H1 (cell line): ENCODE data around the gene POLD1. TPM values are rescaled to one million over a fixed set of nuclear protein-coding genes. Genes with fewer than 3 reads are reported as not detected.

ENCODE experiments used
- CTCF ChIA-PET: fragments of 300-600 bp; sonication (Branson Sonifier 250); formaldehyde crosslinking; loops from one replicate; lab custom pipeline; 2021; ENCODE audit not compliant: partially characterized antibody; lab: Charles Lee
- POLR2A ChIA-PET: fragments of 300-600 bp; sonication (Branson Sonifier 250); formaldehyde crosslinking; loops from one replicate; lab custom pipeline; 2021; ENCODE audit warnings: inconsistent platforms; ENCODE audit not compliant: partially characterized antibody; lab: Charles Lee
- DNase-seq, 2 experiments: peaks; one replicate each; pipeline versions ENCODE4 v3.0.0 to v3.0.0-alpha.2; 2010 to 2022; ENCODE audit warnings: low spot score in 2 of 2, low read depth in 1 of 2, mixed read lengths in 1 of 2
- FAIRE-seq: peaks from 2 replicates; lab custom pipeline; 2011; peaks lifted over from hg19 to GRCh38; lab: Jason Lieb, UNC
- H2AFZ ChIP-seq: 2 replicates; pipeline ENCODE4 v1.8.1; 2012; ENCODE audit warnings: low read length, inconsistent platforms
- H2AK5ac ChIP-seq: 2 replicates; pipeline ENCODE4 v1.6.1; 2013; ENCODE audit warnings: low read depth, low read length
- H2BK120ac ChIP-seq: replicated peaks from 2 replicates; pipeline ENCODE3; 2013; ENCODE audit warnings: low read depth, low read length, inconsistent platforms
- H2BK12ac ChIP-seq: 2 replicates; pipeline ENCODE4 v1.6.1; 2013; ENCODE audit warnings: low read depth, low read length
- H2BK15ac ChIP-seq: 2 replicates; pipeline ENCODE4 v1.6.1; 2013; ENCODE audit warnings: low read length
- H2BK20ac ChIP-seq: 2 replicates; pipeline ENCODE4 v1.6.1; 2013; ENCODE audit warnings: low read length
- H2BK5ac ChIP-seq: 2 replicates; pipeline ENCODE4 v1.6.1; 2013; ENCODE audit warnings: low read depth, low read length
- H3K14ac ChIP-seq: 2 replicates; pipeline ENCODE4 v1.6.1; 2013; ENCODE audit warnings: inconsistent platforms; ENCODE audit not compliant: insufficient read length
- H3K18ac ChIP-seq: 2 replicates; pipeline ENCODE4 v1.6.1; 2013; ENCODE audit warnings: low read length; ENCODE audit errors: extremely low read depth
- H3K23ac ChIP-seq: 2 replicates; pipeline ENCODE4 v1.6.1; 2013; ENCODE audit warnings: inconsistent platforms; ENCODE audit not compliant: insufficient read length
- H3K23me2 ChIP-seq: 2 replicates; pipeline ENCODE4 v1.6.1; 2013; ENCODE audit warnings: low read depth, low read length
- H3K27ac ChIP-seq: 2 replicates; pipeline ENCODE4 v1.6.1; 2011; ENCODE audit warnings: low read depth, low read length, inconsistent platforms
- H3K27me3 ChIP-seq, 4 experiments: replicated peaks in 1 of 4; 1 replicate in 1 of 4; 2 replicates in 3 of 4; pipeline versions ENCODE4 v1.6.1 to v1.8.1; 2011 to 2013; ENCODE audit warnings: low read length in 3 of 4, mild to moderate bottlenecking in 3 of 4, inconsistent platforms in 2 of 4, mixed read lengths in 2 of 4, moderate library complexity in 1 of 4; ENCODE audit not compliant: control insufficient read depth in 3 of 4, insufficient read depth in 3 of 4; ENCODE audit errors: extremely low read depth in 1 of 4
- H3K36me3 ChIP-seq, 4 experiments: 2 replicates each; pipeline versions ENCODE4 v1.6.1 to v1.8.1; 2011 to 2013; ENCODE audit warnings: mild to moderate bottlenecking in 4 of 4, low read length in 3 of 4, moderate library complexity in 2 of 4, control low read depth in 1 of 4, inconsistent platforms in 1 of 4; ENCODE audit not compliant: insufficient read depth in 4 of 4, control insufficient read depth in 2 of 4
- H3K4ac ChIP-seq: replicated peaks from 2 replicates; pipeline ENCODE3; 2013; ENCODE audit warnings: low read length, low read depth, mixed read lengths, inconsistent platforms; ENCODE audit not compliant: insufficient read length
- H3K4me1 ChIP-seq, 4 experiments: replicated peaks in 1 of 4; 1 replicate in 1 of 4; 2 replicates in 3 of 4; pipeline versions ENCODE4 v1.6.1 to v1.8.1; 2011 to 2013; ENCODE audit warnings: low read length in 3 of 4, inconsistent platforms in 2 of 4, mixed read lengths in 1 of 4; ENCODE audit not compliant: insufficient read depth in 4 of 4, control insufficient read depth in 3 of 4
- H3K4me2 ChIP-seq, 2 experiments: 2 replicates each; pipeline versions ENCODE4 v1.6.1 to v1.8.1; 2011 to 2013; ENCODE audit warnings: low read depth in 2 of 2, low read length in 2 of 2, control low read depth in 1 of 2, inconsistent platforms in 1 of 2, mild to moderate bottlenecking in 1 of 2; ENCODE audit not compliant: insufficient read depth in 1 of 2
- H3K4me3 ChIP-seq, 4 experiments: fragments of 200-600, 300-600 bp in 1 of 4; sonication (generic), shearing (Covaris generic), sonication (Bioruptor Twin) in 1 of 4; 2 replicates each; pipeline versions ENCODE4 v1.5.1 to v1.8.1; 2011 to 2016; ENCODE audit warnings: low read length in 4 of 4, low read depth in 3 of 4, control low read depth in 2 of 4, inconsistent platforms in 2 of 4, mild to moderate bottlenecking in 2 of 4, mixed read lengths in 1 of 4, moderate library complexity in 1 of 4; ENCODE audit not compliant: insufficient read depth in 2 of 4; ENCODE audit errors: extremely low read depth in 1 of 4
- H3K56ac ChIP-seq: replicated peaks from 2 replicates; pipeline ENCODE3; 2013; ENCODE audit warnings: low read depth, mild to moderate bottlenecking, mixed read lengths, low read length, inconsistent platforms; ENCODE audit not compliant: insufficient read length
- H3K79me1 ChIP-seq: 2 replicates; pipeline ENCODE4 v1.6.1; 2013; ENCODE audit warnings: low read depth, low read length, control low read depth
- H3K79me2 ChIP-seq, 2 experiments: 2 replicates each; pipeline versions ENCODE4 v1.6.1 to v1.8.1; 2012 to 2013; ENCODE audit warnings: low read length in 2 of 2, mild to moderate bottlenecking in 2 of 2, inconsistent platforms in 1 of 2; ENCODE audit not compliant: insufficient read depth in 2 of 2, control insufficient read depth in 1 of 2
- H3K9ac ChIP-seq, 4 experiments: replicated peaks in 1 of 4; 1 replicate in 1 of 4; 2 replicates in 3 of 4; pipeline versions ENCODE4 v1.6.1 to v1.8.1; 2011 to 2013; ENCODE audit warnings: low read depth in 3 of 4, low read length in 3 of 4, control low read depth in 2 of 4, mild to moderate bottlenecking in 2 of 4, moderate library complexity in 2 of 4, inconsistent platforms in 1 of 4; ENCODE audit errors: extremely low read depth in 1 of 4
- H3K9me3 ChIP-seq, 2 experiments: 2 replicates each; pipeline versions ENCODE4 v1.6.1 to v1.8.1; 2012 to 2013; ENCODE audit warnings: mild to moderate bottlenecking in 2 of 2, moderate library complexity in 2 of 2, control low read depth in 1 of 2, inconsistent platforms in 1 of 2, low read depth in 1 of 2, low read length in 1 of 2, mixed read lengths in 1 of 2; ENCODE audit not compliant: insufficient read depth in 2 of 2
- H4K20me1 ChIP-seq, 2 experiments: replicated peaks in 1 of 2; 2 replicates each; pipeline versions ENCODE3 to v1.8.1; 2011 to 2013; ENCODE audit warnings: inconsistent platforms in 2 of 2, low read length in 2 of 2, mild to moderate bottlenecking in 1 of 2; ENCODE audit not compliant: insufficient read depth in 2 of 2, control insufficient read depth in 1 of 2
- H4K5ac ChIP-seq: 2 replicates; pipeline ENCODE4 v1.6.1; 2013; ENCODE audit warnings: low read length, low read depth, mixed read lengths, inconsistent platforms; ENCODE audit not compliant: insufficient read length
- H4K8ac ChIP-seq: 2 replicates; pipeline ENCODE4 v1.8.0; 2013; ENCODE audit warnings: mild to moderate bottlenecking, moderate library complexity, low read length, inconsistent platforms; ENCODE audit not compliant: insufficient read depth; ENCODE audit errors: extremely low read depth
- H4K91ac ChIP-seq: replicated peaks from 2 replicates; pipeline ENCODE3; 2013; ENCODE audit warnings: low read length, mixed read lengths, inconsistent platforms; ENCODE audit not compliant: insufficient read length
- BACH1 ChIP-seq: IDR thresholded peaks from 2 replicates; pipeline ENCODE4 v1.6.1; 2012; ENCODE audit warnings: low read length, improper control_type of control experiment
- CHD1 ChIP-seq: IDR thresholded peaks from 2 replicates; pipeline ENCODE4 v1.6.1; 2012; ENCODE audit warnings: low read depth, low read length, improper control_type of control experiment
- JUN ChIP-seq: IDR thresholded peaks from 2 replicates; pipeline ENCODE4 v1.6.1; 2011; ENCODE audit warnings: low read depth, mild to moderate bottlenecking, improper control_type of control experiment, low read length
- KDM1A ChIP-seq: fragments of 200-600, 300-600 bp; sonication (generic); IDR thresholded peaks from 2 replicates; pipeline ENCODE4 v1.7.1; 2016; ENCODE audit warnings: mild to moderate bottlenecking, low read length, borderline replicate concordance
- POLR2A ChIP-seq, 2 experiments: IDR thresholded peaks; 1 replicate in 1 of 2; 2 replicates in 1 of 2; pipeline ENCODE4 v1.6.1; 2011; ENCODE audit warnings: low read depth in 2 of 2, low read length in 2 of 2, mild to moderate bottlenecking in 2 of 2; ENCODE audit errors: control extremely low read depth in 1 of 2
- RAD21 ChIP-seq, 2 experiments: IDR thresholded peaks in 1 of 2; conservative IDR thresholded peaks in 1 of 2; 2 replicates each; pipeline ENCODE4 v1.6.1; 2011; ENCODE audit warnings: low read depth in 2 of 2, low read length in 2 of 2, improper control_type of control experiment in 1 of 2, inconsistent platforms in 1 of 2, mild to moderate bottlenecking in 1 of 2, moderate library complexity in 1 of 2
- RBBP5 ChIP-seq: IDR thresholded peaks from 2 replicates; pipeline ENCODE4 v1.7.1; 2012; ENCODE audit warnings: low read depth, mild to moderate bottlenecking, inconsistent platforms, low read length, moderate library complexity, borderline replicate concordance
- RXRA ChIP-seq: IDR thresholded peaks from 2 replicates; pipeline ENCODE4 v1.6.1; 2011; ENCODE audit warnings: low read depth, mild to moderate bottlenecking, low read length, moderate library complexity; ENCODE audit not compliant: insufficient read depth
- SAP30 ChIP-seq: fragments of 300-600 bp; sonication (generic); IDR thresholded peaks from 2 replicates; pipeline ENCODE4 v1.7.1; 2012; ENCODE audit warnings: low read length, moderate library complexity, mild to moderate bottlenecking, inconsistent platforms; ENCODE audit not compliant: insufficient read depth, insufficient replicate concordance
- TBP ChIP-seq: IDR thresholded peaks from 2 replicates; pipeline ENCODE4 v1.6.1; 2011; ENCODE audit warnings: low read depth, low read length, improper control_type of control experiment
- WGBS, 2 experiments: shearing (Covaris generic) in 1 of 2; methylation state at CpG; one replicate each; pipeline versions ENCODE4 v1.1.6 to v1.1.7; 2013 to 2015; ENCODE audit warnings: low lambda C conversion rate in 2 of 2, mixed read lengths in 2 of 2, inconsistent platforms in 1 of 2, low coverage in 1 of 2, missing lambda C conversion rate in 1 of 2; ENCODE audit not compliant: insufficient replicate concordance in 2 of 2, insufficient coverage in 1 of 2, insufficient read length in 1 of 2; ENCODE audit errors: extremely low coverage in 1 of 2, missing lambda C conversion rate in 1 of 2; 5-methylcytosine and 5-hydroxymethylcytosine counted together
- polyA plus RNA-seq, 7 experiments: library from polyadenylated mRNA; depleted of rRNA in 3 of 7; stranded (reverse) in 5 of 7; unstranded in 2 of 7; fragments of >200 nt in 5 of 7; fragments of 200-250 nt in 2 of 7; gene quantifications; 1 replicate in 5 of 7; 2 replicates in 1 of 7; 4 replicates in 1 of 7; pipeline versions ENCODE4 v1.2.1 to v1.2.3, GENCODE V29; 2011 to 2013; ENCODE audit warnings: missing spikeins in 2 of 7, mixed read lengths in 2 of 7
- total RNA-seq: library from RNA; stranded (reverse); fragmentation: NEBNext Ultra II Directional; extraction: Animal tissue kit (Norgen Biotek cat#: 25700); gene quantifications from 2 replicates; pipeline ENCODE4 v1.2.1, GENCODE V29; 2021
- TF ChIP-seq, protein P1 (sequence below): IDR thresholded peaks from 2 replicates; pipeline ENCODE4 v1.6.1; 2012; ENCODE audit warnings: low read length, inconsistent platforms

The POLD1 gene
- total and polyA plus RNA-seq, 2 of the 8 experiments (the other 6 are each of a cell fraction or from before 2014, with no cell fraction given) = 141 to 142 TPM

DNA sequence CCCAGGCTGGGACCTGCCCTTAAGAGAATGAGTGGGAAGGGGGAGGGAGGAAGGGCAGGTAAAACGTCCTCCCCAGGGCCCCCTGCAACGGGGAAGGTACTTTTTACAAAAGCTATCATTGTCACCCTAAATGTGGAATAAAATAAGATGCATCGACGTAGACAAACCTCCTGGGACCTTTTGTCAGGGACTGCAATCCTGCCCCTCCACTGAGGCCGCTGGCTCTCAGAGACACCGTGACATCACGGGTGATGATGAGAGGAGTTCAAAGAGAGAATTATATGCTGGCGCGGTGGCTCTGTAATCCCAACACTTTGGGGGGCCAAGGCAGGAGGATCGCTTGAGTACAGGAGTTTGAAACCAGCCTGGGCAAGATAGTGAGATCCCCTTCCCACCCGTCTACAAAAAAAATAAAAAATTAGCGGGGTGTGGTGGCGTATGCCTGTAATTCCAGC, 46.8 kb downstream of the POLD1 start:
- peak overlapping the region; percentile 92 for H2BK12ac ChIP-seq
- POLR2A ChIA-PET = interaction anchor here (0.6 to 2.4 kb wide), 7 partner anchors 9 to 588 kb away, joined by 3 to 16 read pairs (median 4); partner anchors contain the start of genes POLD1 and SPIB
- peaks cover 3% of the 10 kb centered on the region; the same call in 1 of the 2 replicates for H3K23me2 ChIP-seq
- H3K14ac ChIP-seq = no peak overlapping the region
- H3K56ac ChIP-seq = no peak overlapping the region
- CTCF ChIA-PET = interaction anchor here (0.6 to 1.9 kb wide), 5 partner anchors 10 to 56 kb away, joined by 3 to 6 read pairs (median 3); no protein-coding TSS in a partner anchor
- H2BK5ac ChIP-seq = peak overlapping the region; percentile 67; the same call in 1 of the 2 replicates
- H2AK5ac ChIP-seq = peak overlapping the region; percentile 72; the same call in 1 of the 2 replicates
- H3K4me1 ChIP-seq = peaks cover 2 to 18% (median 13%) of the 10 kb centered on the region in 4 experiments
- 0 out of 2 replicates have a peak overlapping the region, but pooled peaks have one; percentile 61 for H2BK15ac ChIP-seq
- H3K79me1 ChIP-seq = no peaks in the 10 kb centered on the region
- H4K5ac ChIP-seq = no peak overlapping the region
- H3K4ac ChIP-seq = no peak overlapping the region
- FAIRE-seq (no peak), DNase-seq (no peak)
- no peak overlapping the region for H4K91ac ChIP-seq
- no peaks in the 10 kb centered on the region for H3K9me3 ChIP-seq
- H3K27ac ChIP-seq = no peak overlapping the region
- 63% methylated on average over 13 of the region's 13 CpGs; no CpG with 5 or more reads in 1 of the 2 experiments for WGBS, 2 experiments
- H2AFZ ChIP-seq = no peak overlapping the region; the same call in 1 of the 2 replicates
- no peaks in the 10 kb centered on the region for H3K36me3 ChIP-seq
- H4K8ac ChIP-seq = 0 out of 2 replicates have a peak overlapping the region, but pooled peaks have one; percentile 6
- H4K20me1 ChIP-seq = no peaks in the 10 kb centered on the region
- peaks cover 0 to 19% (median 8%) of the 10 kb centered on the region in 4 experiments; a peak in 4 of 7 replicates for H3K27me3 ChIP-seq
- H3K4me3 ChIP-seq = peak overlapping the region; percentile 43 to 74 (median 59); a peak in 6 of 8 replicates
- H2BK120ac ChIP-seq = no peak overlapping the region
- no peaks in the 10 kb centered on the region for H3K79me2 ChIP-seq
- peak overlapping the region; percentile 24 for H3K18ac ChIP-seq
- peak overlapping the region; percentile 72; the same call in 1 of the 2 replicates for H2BK20ac ChIP-seq
- peak overlapping the region; percentile 70 to 83 for H3K4me2 ChIP-seq
- H3K9ac ChIP-seq = peak overlapping the region in 1 of 4 experiments; percentile 53; a peak in 1 of 7 replicates
- no peak overlapping the region for H3K23ac ChIP-seq
- TF ChIP-seq RBBP5 (no peak), CHD1 (no peak), JUN (no peak), KDM1A (no peak), TBP (no peak), BACH1 (no peak), RXRA (no peak), SAP30 (no peak), RAD21 (IDR thresholded peaks at IDR 0.05 in 1 of 2, conservative IDR thresholded peaks at IDR 0.05 in 1 of 2; ENCODE audit: low read depth in 2 of 2, low read length in 2 of 2) (no peak), POLR2A (IDR thresholded peaks at IDR 0.05; ENCODE audit: control extremely low read depth in 1 of 2, low read depth in 2 of 2, low read length in 2 of 2) (no peak)
- TF ChIP-seq, protein P1, sequence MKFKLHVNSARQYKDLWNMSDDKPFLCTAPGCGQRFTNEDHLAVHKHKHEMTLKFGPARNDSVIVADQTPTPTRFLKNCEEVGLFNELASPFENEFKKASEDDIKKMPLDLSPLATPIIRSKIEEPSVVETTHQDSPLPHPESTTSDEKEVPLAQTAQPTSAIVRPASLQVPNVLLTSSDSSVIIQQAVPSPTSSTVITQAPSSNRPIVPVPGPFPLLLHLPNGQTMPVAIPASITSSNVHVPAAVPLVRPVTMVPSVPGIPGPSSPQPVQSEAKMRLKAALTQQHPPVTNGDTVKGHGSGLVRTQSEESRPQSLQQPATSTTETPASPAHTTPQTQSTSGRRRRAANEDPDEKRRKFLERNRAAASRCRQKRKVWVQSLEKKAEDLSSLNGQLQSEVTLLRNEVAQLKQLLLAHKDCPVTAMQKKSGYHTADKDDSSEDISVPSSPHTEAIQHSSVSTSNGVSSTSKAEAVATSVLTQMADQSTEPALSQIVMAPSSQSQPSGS = no peak
